ENCODE data around the gene PLA2R1. TPM values are rescaled to one million over a fixed set of nuclear protein-coding genes. Genes with fewer than 3 reads are reported as not detected.
A peak's percentile ranks its signal among the peaks of the same experiment; 100 is the strongest.

Gene PLA2R1
- polyA plus RNA-seq, 2 of the 4 experiments (the other 2 are of a cell fraction), result 3.3 to 6.8 TPM

GRCh38 chr2:159982842-159983785 is 79.3 kb downstream of the PLA2R1 start (continued):
- no peak for TF ChIP-seq RFX5 (IDR thresholded peaks at IDR 0.05)
- TF ChIP-seq KDM1A (IDR thresholded peaks at IDR 0.05; ENCODE audit: low read depth), result no peak
- no peak for TF ChIP-seq RNF2 (IDR thresholded peaks at IDR 0.05; ENCODE audit: borderline replicate concordance, low read depth)
- no peak for TF ChIP-seq POLR2A (IDR thresholded peaks at IDR 0.05; ENCODE audit: low read length)
- no peak for TF ChIP-seq FOXS1 (CRISPR knock-in tag; IDR thresholded peaks at IDR 0.05)
- no peak for TF ChIP-seq RCOR1 (IDR thresholded peaks at IDR 0.05; ENCODE audit: low read depth, low read length)
- no peak for TF ChIP-seq EHMT2 (IDR thresholded peaks at IDR 0.05; ENCODE audit: low read depth)
- TF ChIP-seq GATA3 (IDR thresholded peaks at IDR 0.05; ENCODE audit: borderline replicate concordance), result no peak

GRCh38 chr2:159982270-159982669 is 80.1 kb downstream of the PLA2R1 start:
- DNase-seq (ENCODE audit: low read depth in 1 of 2, low spot score in 1 of 2), result peak in 1 of 2 experiments; percentile 26
- no peak overlapping the region for H3K4me3 ChIP-seq
- ChIA-PET POLR2A (no interaction called here), CTCF (interaction anchor here (0.6 to 1.3 kb wide), 3 partner anchors 138 to 1081 kb away, joined by 3 to 6 read pairs (median 4); no protein-coding TSS in a partner anchor)
- WGBS (ENCODE audit: missing lambda C conversion rate), result 34% methylated on average over 3 of the region's 3 CpGs
- H3K27ac ChIP-seq, result no peak overlapping the region
- TF ChIP-seq MAFK (IDR thresholded peaks at IDR 0.05; ENCODE audit: partially characterized antibody), result peak; percentile 53
- no peak for TF ChIP-seq CHD4 (IDR thresholded peaks at IDR 0.05; ENCODE audit: borderline replicate concordance)
- no peaks in the 10 kb centered on the region for H3K9me3 ChIP-seq
- H3K4me2 ChIP-seq, result peak overlapping the region; percentile 25; the same call in 2 of the 3 replicates
- ATAC-seq, result peak; percentile 30 to 61; a peak in 4 of 6 replicates
- H3K4me1 ChIP-seq, result peaks cover 12% of the 10 kb centered on the region
- no peak for FAIRE-seq

GRCh38 chr2:159976527-159977160 is 85.8 kb downstream of the PLA2R1 start:
- Histone ChIP-seq H3K27ac (no peak overlapping the region), H3K4me2 (no peak overlapping the region), H3K9me3 (no peaks in the 10 kb centered on the region), H3K4me1 (no peaks in the 10 kb centered on the region; the same call in 2 of the 3 replicates), H3K4me3 (no peak overlapping the region)
- 75% methylated on average over 5 of the region's 5 CpGs for WGBS (ENCODE audit: missing lambda C conversion rate)
- TF ChIP-seq ZFP36 (IDR thresholded peaks at IDR 0.05; ENCODE audit: borderline replicate concordance, partially characterized antibody) (no peak), PHF8 (IDR thresholded peaks at IDR 0.05; ENCODE audit: borderline replicate concordance, low read depth) (no peak), KDM5A (IDR thresholded peaks at IDR 0.05) (no peak), RCOR1 (IDR thresholded peaks at IDR 0.05; ENCODE audit: low read depth, low read length) (no peak), JUN (IDR thresholded peaks at IDR 0.05) (no peak), EP300 (IDR thresholded peaks at IDR 0.05) (no peak), ATOH8 (CRISPR knock-in tag; IDR thresholded peaks at IDR 0.05; ENCODE audit: low read depth) (no peak), FOSB (CRISPR knock-in tag; IDR thresholded peaks at IDR 0.05) (no peak), NR3C1 (IDR thresholded peaks at IDR 0.05) (no peak), JUNB (IDR thresholded peaks at IDR 0.05) (no peak), EHF (CRISPR knock-in tag; IDR thresholded peaks at IDR 0.05) (no peak), MAFK (IDR thresholded peaks at IDR 0.05; ENCODE audit: partially characterized antibody) (no peak)
- ChIA-PET CTCF (interaction anchor here (2.6 kb wide), 1 partner anchor 9 kb away, joined by 13 read pairs; no protein-coding TSS in a partner anchor), POLR2A (no interaction called here)
- DNase-seq (ENCODE audit: low read depth in 1 of 2, low spot score in 1 of 2) (no peak), ATAC-seq (no peak), FAIRE-seq (no peak)

- Histone ChIP-seq H3K27ac (no peak overlapping the region), H3K4me3 (no peak overlapping the region), H3K4me2 (no peak overlapping the region), H3K4me1 (no peaks in the 10 kb centered on the region), H3K9me3 (no peaks in the 10 kb centered on the region)
- FAIRE-seq (no peak), ATAC-seq (no peak), DNase-seq (ENCODE audit: low read depth in 1 of 2, low spot score in 1 of 2) (no peak)
- ChIA-PET CTCF (interaction anchor here (0.6 kb wide), 1 partner anchor 16 kb away, joined by 3 read pairs; no protein-coding TSS in a partner anchor), POLR2A (no interaction called here)
- TF ChIP-seq REST (IDR thresholded peaks at IDR 0.05), result peak; percentile 62; the same call in 1 of the 2 replicates
- TF ChIP-seq FOXS1 (CRISPR knock-in tag; IDR thresholded peaks at IDR 0.05), result no peak
- no peak for TF ChIP-seq CBX8 (IDR thresholded peaks at IDR 0.05)
- TF ChIP-seq PBX3 (IDR thresholded peaks at IDR 0.05), result no peak
- WGBS (ENCODE audit: missing lambda C conversion rate), result 84% methylated on average over 1 of the region's 1 CpG
These were observed 89.1 kb downstream of the PLA2R1 start for GRCh38 chr2:159973325-159973724.

Measured in A549 (cell line).